ENCODE measurements around the gene MICAL2.

GRCh38 chr11:12168114-12168513 is 57.7 kb downstream of the MICAL2 start:
- TF ChIP-seq CTCF (IDR thresholded peaks at IDR 0.05), result no peak
- no peak for TF ChIP-seq POLR2A (IDR thresholded peaks at IDR 0.05)

Data from thyroid gland (tissue), 4 donors.